ENCODE measurements around the gene ALK. TPM values are rescaled to one million over a fixed set of nuclear protein-coding genes. Genes with fewer than 3 reads are reported as not detected.
A peak's percentile ranks its signal among the peaks of the same experiment; 100 is the strongest.

The ALK gene
- polyA plus RNA-seq, 1 of the 3 experiments (the other 2 are of a cell fraction) = 0.30 TPM

DNA sequence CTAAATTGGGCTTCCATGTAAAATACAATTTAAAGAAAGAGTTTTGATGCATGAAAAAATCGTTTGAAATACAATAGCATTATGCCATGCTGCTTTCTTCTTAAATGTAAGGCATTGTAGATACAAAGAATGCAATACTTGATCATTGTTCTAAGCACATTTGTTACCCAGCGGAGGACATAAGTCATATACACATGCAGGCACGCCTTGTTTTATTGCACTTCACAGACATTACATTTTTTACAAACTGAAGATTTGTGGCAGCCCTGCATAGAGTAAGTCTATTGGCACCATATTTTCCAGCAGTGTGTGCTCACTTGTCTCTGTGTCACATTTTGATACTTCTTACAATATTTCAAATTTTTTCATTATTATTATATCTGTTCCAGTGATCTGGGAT, 461.2 kb downstream of the ALK start:
- Histone ChIP-seq H4K20me1 (ENCODE audit: insufficient read depth) (no peaks in the 10 kb centered on the region), H3K4me2 (no peak overlapping the region), H3K27ac (ENCODE audit: low read depth in 2 of 2, low read length in 1 of 2) (no peak overlapping the region), H3K9me2 (no peaks in the 10 kb centered on the region), H3K9me3 (no peaks in the 10 kb centered on the region), H3F3A (replicated peaks; ENCODE audit: insufficient read depth) (peaks cover 10% of the 10 kb centered on the region), H3K36me3 (replicated peaks in 1 of 2; ENCODE audit: control insufficient read depth in 1 of 2, insufficient read depth in 2 of 2, low read length in 1 of 2) (no peaks in the 10 kb centered on the region), H3K4me3 (ENCODE audit: low read depth in 2 of 2, low read length in 1 of 2) (no peak overlapping the region), H3K79me2 (ENCODE audit: insufficient read depth) (no peaks in the 10 kb centered on the region), H2AFZ (ENCODE audit: low read depth) (no peak overlapping the region), H3K27me3 (ENCODE audit: insufficient read depth) (no peaks in the 10 kb centered on the region), H3K9ac (no peak overlapping the region), H3K4me1 (ENCODE audit: control insufficient read depth in 1 of 2, insufficient read depth in 2 of 2, low read depth in 1 of 2, low read length in 1 of 2) (peaks cover 16 to 19% of the 10 kb centered on the region in 2 experiments; a peak in 3 of 4 replicates)
- 44% methylated on average over 3 of the region's 3 CpGs for whole genome bisulfite sequencing (ENCODE audit: low lambda C conversion rate)
- no peak for TF ChIP-seq GABPA (IDR thresholded peaks at IDR 0.05; ENCODE audit: low read depth)
- no peak for TF ChIP-seq NFIC (IDR thresholded peaks at IDR 0.05; ENCODE audit: borderline replicate concordance)
- no peak for TF ChIP-seq RXRA (IDR thresholded peaks at IDR 0.05; ENCODE audit: borderline replicate concordance, low read depth)
- TF ChIP-seq, protein P1, sequence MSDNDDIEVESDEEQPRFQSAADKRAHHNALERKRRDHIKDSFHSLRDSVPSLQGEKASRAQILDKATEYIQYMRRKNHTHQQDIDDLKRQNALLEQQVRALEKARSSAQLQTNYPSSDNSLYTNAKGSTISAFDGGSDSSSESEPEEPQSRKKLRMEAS (IDR thresholded peaks at IDR 0.05; ENCODE audit: low read depth) = no peak
- ChIA-PET POLR2A (no interaction called here), CTCF (no interaction called here)
- DNase-seq = no peak

DNA sequence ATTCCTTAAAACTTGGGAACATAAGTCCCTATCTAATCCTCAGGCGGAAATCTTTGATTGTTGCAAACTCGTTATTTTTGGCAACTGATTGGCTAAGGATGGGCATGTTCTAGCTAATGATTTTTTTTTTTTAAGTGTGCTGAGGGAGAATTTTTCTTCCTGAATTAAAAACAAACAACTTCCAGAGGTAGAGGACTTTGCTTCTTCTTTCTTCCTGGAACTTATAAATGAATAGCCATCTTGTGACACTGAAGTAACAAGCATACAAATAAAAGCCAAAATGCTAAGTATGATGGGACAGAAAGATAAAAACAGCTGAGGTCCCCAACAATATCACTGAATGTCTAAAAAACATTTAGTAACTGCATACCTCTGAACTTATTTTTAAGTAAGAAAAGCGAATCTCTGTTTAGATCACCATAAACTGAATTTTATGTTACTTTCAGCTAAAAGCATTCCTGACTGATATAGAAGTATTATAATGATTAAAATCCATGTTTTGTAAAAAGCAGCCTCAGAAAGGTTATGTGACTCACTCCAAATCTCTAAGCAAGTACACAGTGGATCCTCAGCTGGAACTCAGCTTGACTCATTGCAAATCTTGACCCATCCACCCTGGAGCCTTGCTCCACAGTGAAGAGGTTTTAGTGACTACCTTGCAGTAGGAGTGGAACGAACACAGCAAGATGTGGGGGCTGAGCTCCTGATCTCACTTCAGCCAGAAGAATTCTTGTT, 461.8 kb downstream of the ALK start:
- H2AFZ ChIP-seq (ENCODE audit: low read depth) = no peak overlapping the region
- no peak for TF ChIP-seq TAF1 (IDR thresholded peaks at IDR 0.05; ENCODE audit: borderline replicate concordance, low read depth, low read length)
- TF ChIP-seq TCF12 (IDR thresholded peaks at IDR 0.05) = peak; percentile 6; the same call in 1 of the 2 replicates
- TF ChIP-seq POLR2AphosphoS5 (IDR thresholded peaks at IDR 0.05; ENCODE audit: low read depth, low read length) = no peak
- WGBS (ENCODE audit: low lambda C conversion rate) = 43% methylated on average over 4 of the region's 4 CpGs
- no peak overlapping the region for H3K4me3 ChIP-seq (ENCODE audit: low read depth in 2 of 2, low read length in 1 of 2)
- ChIA-PET POLR2A (no interaction called here), CTCF (interaction anchor here (1.2 kb wide), 1 partner anchor 19 kb away, joined by 6 read pairs; no protein-coding TSS in a partner anchor)
- no peaks in the 10 kb centered on the region for H3K79me2 ChIP-seq (ENCODE audit: insufficient read depth)
- H3K9ac ChIP-seq = no peak overlapping the region
- no peak overlapping the region; a peak in 1 of 4 replicates for H3K27ac ChIP-seq (ENCODE audit: low read depth in 2 of 2, low read length in 1 of 2)
- no peaks in the 10 kb centered on the region for H3K9me2 ChIP-seq
- no peaks in the 10 kb centered on the region for H3K9me3 ChIP-seq
- no peaks in the 10 kb centered on the region for H3K36me3 ChIP-seq (replicated peaks in 1 of 2; ENCODE audit: control insufficient read depth in 1 of 2, insufficient read depth in 2 of 2, low read length in 1 of 2)
- DNase-seq = no peak
- no peaks in the 10 kb centered on the region for H3K27me3 ChIP-seq (ENCODE audit: insufficient read depth)
- no peaks in the 10 kb centered on the region for H4K20me1 ChIP-seq (ENCODE audit: insufficient read depth)
- H3K4me2 ChIP-seq = no peak overlapping the region
- peaks cover 19 to 22% of the 10 kb centered on the region in 2 experiments; a peak in 3 of 4 replicates for H3K4me1 ChIP-seq (ENCODE audit: control insufficient read depth in 1 of 2, insufficient read depth in 2 of 2, low read depth in 1 of 2, low read length in 1 of 2)
- peaks cover 10% of the 10 kb centered on the region for H3F3A ChIP-seq (replicated peaks; ENCODE audit: insufficient read depth)

DNA sequence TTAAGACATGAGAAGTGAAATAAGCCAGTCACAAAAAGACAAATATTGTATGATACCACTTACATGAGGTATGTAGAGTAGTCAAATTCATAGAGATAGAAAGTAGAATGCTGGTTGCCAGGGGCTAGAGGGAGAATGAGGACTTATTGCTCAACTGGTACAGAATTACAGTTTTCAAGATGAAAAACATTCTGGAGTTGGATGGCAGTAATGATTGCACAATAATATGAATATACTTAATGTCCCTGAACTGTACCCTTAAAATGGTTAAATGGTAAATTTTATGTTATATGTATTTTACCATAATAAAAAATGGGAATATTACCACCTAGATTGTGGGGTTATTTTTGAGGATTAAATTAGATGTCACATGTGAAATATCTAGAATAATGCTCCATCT, 465.0 kb downstream of the ALK start:
- no peak for DNase-seq
- H3K9ac ChIP-seq = no peak overlapping the region
- ChIA-PET CTCF (no interaction called here), POLR2A (no interaction called here)
- H3F3A ChIP-seq (replicated peaks; ENCODE audit: insufficient read depth) = no peaks in the 10 kb centered on the region
- no peak overlapping the region for H3K4me3 ChIP-seq (ENCODE audit: low read depth in 2 of 2, low read length in 1 of 2)
- H3K9me2 ChIP-seq = no peaks in the 10 kb centered on the region
- peaks cover 0 to 2% of the 10 kb centered on the region in 2 experiments for H3K36me3 ChIP-seq (replicated peaks in 1 of 2; ENCODE audit: control insufficient read depth in 1 of 2, insufficient read depth in 2 of 2, low read length in 1 of 2)
- H4K20me1 ChIP-seq (ENCODE audit: insufficient read depth) = no peaks in the 10 kb centered on the region
- H3K27me3 ChIP-seq (ENCODE audit: insufficient read depth) = no peaks in the 10 kb centered on the region
- no peaks in the 10 kb centered on the region for H3K79me2 ChIP-seq (ENCODE audit: insufficient read depth)
- peaks cover 3 to 25% of the 10 kb centered on the region in 2 experiments; a peak in 2 of 4 replicates for H3K4me1 ChIP-seq (ENCODE audit: control insufficient read depth in 1 of 2, insufficient read depth in 2 of 2, low read depth in 1 of 2, low read length in 1 of 2)
- H3K4me2 ChIP-seq = no peak overlapping the region
- TF ChIP-seq ELF1 (IDR thresholded peaks at IDR 0.05) = no peak
- TF ChIP-seq, protein P2, sequence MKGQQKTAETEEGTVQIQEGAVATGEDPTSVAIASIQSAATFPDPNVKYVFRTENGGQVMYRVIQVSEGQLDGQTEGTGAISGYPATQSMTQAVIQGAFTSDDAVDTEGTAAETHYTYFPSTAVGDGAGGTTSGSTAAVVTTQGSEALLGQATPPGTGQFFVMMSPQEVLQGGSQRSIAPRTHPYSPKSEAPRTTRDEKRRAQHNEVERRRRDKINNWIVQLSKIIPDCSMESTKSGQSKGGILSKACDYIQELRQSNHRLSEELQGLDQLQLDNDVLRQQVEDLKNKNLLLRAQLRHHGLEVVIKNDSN (IDR thresholded peaks at IDR 0.05; ENCODE audit: borderline replicate concordance, low read depth) = no peak
- TF ChIP-seq, protein P3, sequence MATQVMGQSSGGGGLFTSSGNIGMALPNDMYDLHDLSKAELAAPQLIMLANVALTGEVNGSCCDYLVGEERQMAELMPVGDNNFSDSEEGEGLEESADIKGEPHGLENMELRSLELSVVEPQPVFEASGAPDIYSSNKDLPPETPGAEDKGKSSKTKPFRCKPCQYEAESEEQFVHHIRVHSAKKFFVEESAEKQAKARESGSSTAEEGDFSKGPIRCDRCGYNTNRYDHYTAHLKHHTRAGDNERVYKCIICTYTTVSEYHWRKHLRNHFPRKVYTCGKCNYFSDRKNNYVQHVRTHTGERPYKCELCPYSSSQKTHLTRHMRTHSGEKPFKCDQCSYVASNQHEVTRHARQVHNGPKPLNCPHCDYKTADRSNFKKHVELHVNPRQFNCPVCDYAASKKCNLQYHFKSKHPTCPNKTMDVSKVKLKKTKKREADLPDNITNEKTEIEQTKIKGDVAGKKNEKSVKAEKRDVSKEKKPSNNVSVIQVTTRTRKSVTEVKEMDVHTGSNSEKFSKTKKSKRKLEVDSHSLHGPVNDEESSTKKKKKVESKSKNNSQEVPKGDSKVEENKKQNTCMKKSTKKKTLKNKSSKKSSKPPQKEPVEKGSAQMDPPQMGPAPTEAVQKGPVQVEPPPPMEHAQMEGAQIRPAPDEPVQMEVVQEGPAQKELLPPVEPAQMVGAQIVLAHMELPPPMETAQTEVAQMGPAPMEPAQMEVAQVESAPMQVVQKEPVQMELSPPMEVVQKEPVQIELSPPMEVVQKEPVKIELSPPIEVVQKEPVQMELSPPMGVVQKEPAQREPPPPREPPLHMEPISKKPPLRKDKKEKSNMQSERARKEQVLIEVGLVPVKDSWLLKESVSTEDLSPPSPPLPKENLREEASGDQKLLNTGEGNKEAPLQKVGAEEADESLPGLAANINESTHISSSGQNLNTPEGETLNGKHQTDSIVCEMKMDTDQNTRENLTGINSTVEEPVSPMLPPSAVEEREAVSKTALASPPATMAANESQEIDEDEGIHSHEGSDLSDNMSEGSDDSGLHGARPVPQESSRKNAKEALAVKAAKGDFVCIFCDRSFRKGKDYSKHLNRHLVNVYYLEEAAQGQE (IDR thresholded peaks at IDR 0.05; ENCODE audit: low read depth, low read length) = no peak
- no peak overlapping the region; a peak in 1 of 4 replicates for H3K27ac ChIP-seq (ENCODE audit: low read depth in 2 of 2, low read length in 1 of 2)
- H3K9me3 ChIP-seq = no peaks in the 10 kb centered on the region
- no peak overlapping the region for H2AFZ ChIP-seq (ENCODE audit: low read depth)
